ENCODE results near the gene MRPL27.
"Not testable (repeated sequence)": the region's sequence is repeated elsewhere in the genome, so short reads cannot be mapped to it uniquely, and the experiment has no call there.

Gene MRPL27

DNA sequence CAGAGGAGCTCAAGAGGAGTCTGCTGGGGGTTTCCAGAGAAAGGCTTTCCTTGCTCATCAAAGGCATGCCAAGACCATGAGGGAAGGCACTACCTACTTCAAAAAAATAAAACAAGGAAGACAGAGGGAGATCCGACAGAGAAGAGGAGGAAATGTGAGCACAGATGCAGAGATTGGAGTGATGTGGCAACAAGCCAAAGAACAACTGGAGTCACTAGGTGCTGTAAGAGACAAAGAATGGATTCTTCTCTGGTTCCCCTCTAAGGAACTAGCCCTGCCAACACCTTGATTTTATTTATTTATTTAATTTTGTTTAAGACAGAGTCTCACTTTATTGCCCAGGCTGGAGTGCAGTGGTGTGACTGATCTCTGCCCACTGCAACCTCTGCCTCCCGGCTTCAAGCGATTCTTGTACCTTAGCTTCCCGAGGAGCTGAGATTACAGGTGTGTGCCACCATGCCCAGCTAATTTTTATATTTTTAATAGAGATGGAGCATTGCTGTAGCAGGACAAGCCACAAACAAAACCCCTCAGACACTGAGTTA is 39.3 kb upstream of the MRPL27 start:
- no peaks in the 10 kb centered on the region for H3K36me3 ChIP-seq (replicated peaks)
- no peaks in the 10 kb centered on the region for H3K27me3 ChIP-seq (replicated peaks)
- DNase-seq, result no peak
- in situ Hi-C loops (cut with HindIII; ENCODE audit: low pct_ligation_motif_present, low sequenced_read_pairs), result no loop called here
- TF ChIP-seq, protein P1, sequence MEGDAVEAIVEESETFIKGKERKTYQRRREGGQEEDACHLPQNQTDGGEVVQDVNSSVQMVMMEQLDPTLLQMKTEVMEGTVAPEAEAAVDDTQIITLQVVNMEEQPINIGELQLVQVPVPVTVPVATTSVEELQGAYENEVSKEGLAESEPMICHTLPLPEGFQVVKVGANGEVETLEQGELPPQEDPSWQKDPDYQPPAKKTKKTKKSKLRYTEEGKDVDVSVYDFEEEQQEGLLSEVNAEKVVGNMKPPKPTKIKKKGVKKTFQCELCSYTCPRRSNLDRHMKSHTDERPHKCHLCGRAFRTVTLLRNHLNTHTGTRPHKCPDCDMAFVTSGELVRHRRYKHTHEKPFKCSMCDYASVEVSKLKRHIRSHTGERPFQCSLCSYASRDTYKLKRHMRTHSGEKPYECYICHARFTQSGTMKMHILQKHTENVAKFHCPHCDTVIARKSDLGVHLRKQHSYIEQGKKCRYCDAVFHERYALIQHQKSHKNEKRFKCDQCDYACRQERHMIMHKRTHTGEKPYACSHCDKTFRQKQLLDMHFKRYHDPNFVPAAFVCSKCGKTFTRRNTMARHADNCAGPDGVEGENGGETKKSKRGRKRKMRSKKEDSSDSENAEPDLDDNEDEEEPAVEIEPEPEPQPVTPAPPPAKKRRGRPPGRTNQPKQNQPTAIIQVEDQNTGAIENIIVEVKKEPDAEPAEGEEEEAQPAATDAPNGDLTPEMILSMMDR (IDR thresholded peaks at IDR 0.05; ENCODE audit: low read depth, low read length, missing control alignments), result no peak
- no peak overlapping the region for H3K27ac ChIP-seq
- H3K4me3 ChIP-seq (ENCODE audit: low read depth, low read length), result no peak overlapping the region

DNA sequence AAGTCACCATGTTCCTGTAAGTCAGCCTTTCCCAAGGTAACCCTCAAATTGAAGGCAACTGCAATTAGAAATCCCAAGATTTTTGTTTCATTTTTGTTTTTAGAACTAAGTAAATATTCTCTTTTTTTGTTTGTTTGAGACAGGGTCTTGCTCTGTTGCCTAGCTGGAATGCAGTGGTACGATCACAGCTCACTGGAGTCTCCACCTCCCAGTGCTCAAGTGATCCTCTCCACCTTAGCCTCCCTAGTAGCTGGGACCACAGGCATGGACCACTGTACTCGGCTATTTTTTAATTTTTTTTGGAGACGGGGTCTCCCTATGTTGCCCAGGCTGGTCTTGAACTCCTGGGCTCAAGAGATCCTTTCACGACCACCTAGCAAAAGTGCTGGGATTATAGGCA is 34.9 kb upstream of the MRPL27 start:
- TF ChIP-seq, protein P1 (IDR thresholded peaks at IDR 0.05; ENCODE audit: low read depth, low read length, missing control alignments), result no peak
- Histone ChIP-seq H3K4me3 (ENCODE audit: low read depth, low read length) (no peak overlapping the region), H3K36me3 (replicated peaks) (no peaks in the 10 kb centered on the region), H3K27me3 (replicated peaks) (peaks cover 2% of the 10 kb centered on the region), H3K27ac (no peak overlapping the region)
- in situ Hi-C loops (cut with HindIII; ENCODE audit: low pct_ligation_motif_present, low sequenced_read_pairs), result no loop called here
- DNase-seq, result no peak

DNA sequence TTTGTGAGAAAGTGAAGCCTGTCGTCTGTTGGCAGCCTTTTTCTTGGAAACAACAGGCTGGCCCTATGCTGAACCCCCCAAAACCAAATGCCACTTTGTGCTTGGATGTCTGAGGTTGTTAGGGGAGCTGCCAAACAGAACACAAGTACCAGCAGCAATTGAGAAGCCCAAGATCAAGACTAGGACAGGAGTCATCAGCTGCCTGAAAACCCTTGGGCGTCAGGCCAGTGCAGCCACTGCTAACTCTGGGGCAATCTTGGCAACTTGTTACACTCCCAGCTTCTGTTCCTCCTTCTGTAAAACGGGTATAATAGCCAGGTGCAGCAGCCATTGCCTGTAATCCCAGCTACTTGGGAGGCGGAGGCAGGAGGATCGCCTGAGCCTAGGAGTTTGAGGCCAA is 33.6 kb upstream of the MRPL27 start:
- Histone ChIP-seq H3K27ac (no peak overlapping the region), H3K36me3 (replicated peaks) (no peaks in the 10 kb centered on the region), H3K27me3 (replicated peaks) (peaks cover 2% of the 10 kb centered on the region), H3K4me3 (ENCODE audit: low read depth, low read length) (no peak overlapping the region)
- in situ Hi-C loops (cut with HindIII; ENCODE audit: low pct_ligation_motif_present, low sequenced_read_pairs), result no loop called here
- DNase-seq, result no peak
- TF ChIP-seq, protein P1 (IDR thresholded peaks at IDR 0.05; ENCODE audit: low read depth, low read length, missing control alignments), result no peak

DNA sequence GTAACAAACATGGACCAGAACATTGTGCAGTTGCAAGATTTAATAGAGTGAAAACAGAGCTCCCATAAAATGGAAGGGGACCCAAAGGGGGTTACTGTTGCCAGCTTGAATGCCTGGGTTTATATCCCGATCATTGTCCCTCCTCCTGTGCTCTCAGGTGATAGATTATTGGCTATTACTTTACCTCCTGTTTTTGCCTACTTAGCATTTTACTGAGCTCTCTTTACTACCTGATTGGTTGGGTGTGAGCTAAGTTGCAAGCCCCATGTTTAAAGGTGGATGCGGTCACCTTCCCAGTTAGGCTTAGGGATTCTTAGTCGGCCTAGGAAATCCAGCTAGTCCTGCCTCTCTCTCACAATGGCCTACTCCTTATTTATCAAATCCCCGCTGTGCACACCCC is 32.4 kb upstream of the MRPL27 start:
- H3K27me3 ChIP-seq (replicated peaks); H3K36me3 ChIP-seq (replicated peaks); DNase-seq; H3K4me3 ChIP-seq (ENCODE audit: low read depth, low read length); H3K27ac ChIP-seq; in situ Hi-C loops (cut with HindIII; ENCODE audit: low pct_ligation_motif_present, low sequenced_read_pairs): not testable (repeated sequence)

DNA sequence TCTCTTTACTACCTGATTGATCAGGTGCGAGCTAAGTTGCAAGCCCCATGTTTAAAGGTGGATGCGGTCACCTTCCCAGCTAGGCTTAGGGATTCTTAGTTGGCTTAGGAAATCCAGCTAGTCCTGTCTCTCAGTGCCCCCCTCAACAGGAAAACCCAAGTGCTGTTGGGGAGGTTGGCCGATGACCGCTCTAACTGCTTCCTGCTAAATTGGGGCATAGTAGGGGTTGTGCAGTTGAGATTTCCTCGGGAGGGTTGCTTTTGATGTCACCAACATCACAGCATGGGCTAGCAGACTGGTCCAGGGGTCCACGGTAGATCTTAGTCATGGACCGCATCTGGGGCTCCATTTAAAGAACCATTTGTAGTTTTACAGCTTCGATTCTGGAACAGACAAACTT is 26.6 kb upstream of the MRPL27 start:
- H3K27me3 ChIP-seq (replicated peaks); in situ Hi-C loops (cut with HindIII; ENCODE audit: low pct_ligation_motif_present, low sequenced_read_pairs); H3K27ac ChIP-seq; DNase-seq; H3K4me3 ChIP-seq (ENCODE audit: low read depth, low read length): not testable (repeated sequence)
- peaks cover 13% of the 10 kb centered on the region for H3K36me3 ChIP-seq (replicated peaks)

DNA sequence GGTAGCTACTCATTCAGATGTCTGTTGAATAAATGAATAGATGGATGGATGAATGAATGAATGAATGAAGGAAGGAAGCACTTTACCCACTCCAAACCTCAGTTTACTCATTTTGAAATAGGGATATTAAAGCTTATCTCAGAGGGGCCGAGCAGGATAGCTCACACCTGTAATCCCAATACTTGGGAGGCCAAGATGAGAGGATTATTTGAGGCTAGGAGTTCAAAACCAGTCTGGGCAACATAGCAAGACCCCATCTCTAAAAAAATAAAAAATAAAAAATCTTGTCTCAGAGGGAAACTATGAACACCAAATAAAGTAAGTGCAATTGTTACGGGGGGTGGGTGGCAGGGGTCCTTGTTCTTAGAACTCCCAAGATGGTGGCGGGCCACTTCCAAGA is 25.7 kb upstream of the MRPL27 start:
- in situ Hi-C loops (cut with HindIII; ENCODE audit: low pct_ligation_motif_present, low sequenced_read_pairs); DNase-seq; H3K4me3 ChIP-seq (ENCODE audit: low read depth, low read length): not testable (repeated sequence)

DNA sequence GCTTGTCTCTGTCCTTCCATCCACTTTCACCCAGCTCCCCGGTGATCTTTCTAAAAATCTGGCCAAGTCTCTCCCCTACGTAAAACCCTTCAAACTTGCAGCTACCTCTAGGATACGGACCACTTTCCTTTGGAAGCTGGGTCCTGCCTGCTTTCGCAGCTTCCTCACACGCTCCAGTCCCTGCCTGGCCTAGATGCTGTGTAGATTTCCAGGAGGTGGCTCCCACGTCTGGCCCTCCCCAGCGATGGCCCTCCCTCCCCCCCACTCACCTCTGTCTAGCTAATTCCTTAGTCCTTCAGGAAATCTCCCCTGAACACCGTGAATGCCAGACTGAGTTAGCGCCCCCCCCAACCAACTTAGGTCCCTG is 24.9 kb upstream of the MRPL27 start:
- Histone ChIP-seq H3K27me3 (replicated peaks) (no peaks in the 10 kb centered on the region), H3K36me3 (replicated peaks) (peaks cover 30% of the 10 kb centered on the region), H3K4me3 (ENCODE audit: low read depth, low read length) (peak overlapping the region; percentile 98), H3K27ac (no peak overlapping the region)
- no peak for DNase-seq
- TF ChIP-seq, protein P1 (IDR thresholded peaks at IDR 0.05; ENCODE audit: low read depth, low read length, missing control alignments), result no peak
- in situ Hi-C loops (cut with HindIII; ENCODE audit: low pct_ligation_motif_present, low sequenced_read_pairs), result no loop called here

More for the DNA sequence above, 25.7 kb upstream of the MRPL27 start:
- H3K27ac ChIP-seq; H3K27me3 ChIP-seq (replicated peaks): not testable (repeated sequence)
- peaks cover 23% of the 10 kb centered on the region for H3K36me3 ChIP-seq (replicated peaks)

Measured in brain microvascular endothelial cell (primary cell).